NAMALWA (cell line): ENCODE measurements around the gene MIER1.
"Not testable (repeated sequence)": the region's sequence is repeated elsewhere in the genome, so short reads cannot be mapped to it uniquely, and the experiment has no call there.

ENCODE experiments used
- DNase-seq: peaks from one replicate; pipeline ENCODE4 v3.0.0-alpha.2; 2015; ENCODE audit warnings: low spot score

MIER1 gene

DNA sequence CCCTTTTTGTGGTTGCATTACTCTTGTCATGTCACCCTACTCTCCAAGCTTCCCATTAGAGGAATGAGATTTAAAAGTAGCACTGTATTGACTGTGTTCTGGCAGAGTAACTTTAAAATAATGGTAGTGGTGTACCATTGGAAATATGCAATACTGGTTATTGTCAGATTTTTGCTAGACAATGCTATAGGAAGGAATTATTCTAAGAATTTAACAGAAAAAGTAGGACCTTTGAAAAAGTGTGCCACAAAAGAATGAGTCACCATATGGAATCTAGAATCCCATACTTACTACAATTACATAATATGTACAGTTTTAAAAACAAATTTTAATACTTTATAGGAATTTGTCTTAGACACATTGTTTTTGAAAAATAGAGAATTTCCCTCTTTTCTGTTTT, 13.8 kb downstream of the MIER1 start:
- DNase-seq, result no peak

DNA sequence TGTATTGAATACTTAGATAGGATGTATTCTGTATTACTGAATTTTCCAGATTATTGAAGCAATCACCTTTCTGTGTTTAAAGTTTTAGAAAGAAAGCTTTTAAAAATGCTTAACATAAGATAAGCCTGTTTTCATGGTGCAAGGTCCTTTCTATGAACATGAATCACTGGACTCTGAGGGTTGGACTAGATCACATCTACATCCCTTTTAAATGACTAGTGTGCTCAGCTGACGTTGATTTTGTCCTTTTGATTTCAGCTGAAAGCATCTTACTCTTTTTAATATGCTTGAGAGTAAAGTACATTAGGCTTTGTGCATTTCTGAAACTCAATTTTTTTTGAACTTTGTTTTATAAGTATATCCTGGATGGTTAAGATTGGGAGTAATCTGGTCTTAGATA, 16.2 kb downstream of the MIER1 start:
- DNase-seq, result no peak

DNA sequence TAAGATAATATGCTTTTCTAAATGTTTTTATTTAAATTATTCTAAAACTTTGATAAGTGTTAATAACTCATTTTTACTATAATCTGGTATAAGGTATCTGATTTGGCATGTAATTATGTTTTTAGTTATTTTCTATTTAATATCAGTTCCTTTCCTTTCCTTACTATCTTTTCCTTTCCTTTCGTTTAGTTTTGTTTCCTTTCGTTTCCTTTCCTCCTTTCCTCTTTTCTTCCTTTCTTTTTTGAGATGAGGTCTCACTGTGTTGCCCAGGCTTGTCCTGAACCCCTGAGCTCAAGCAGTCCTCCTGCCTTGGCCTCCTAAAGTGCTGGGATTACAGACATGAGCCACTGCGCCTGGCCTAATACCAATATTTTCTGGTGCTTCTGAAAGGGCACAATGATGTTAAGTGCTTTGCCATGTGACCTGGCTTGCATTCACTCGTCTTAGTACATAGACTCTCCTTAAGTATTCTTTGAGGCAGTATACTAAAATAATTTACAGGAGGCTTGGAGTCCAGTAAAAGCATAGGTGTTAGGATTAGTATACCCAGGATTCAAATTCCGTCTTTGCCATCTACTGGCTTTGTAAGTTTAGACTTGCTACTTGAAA, 18.7 kb downstream of the MIER1 start:
- no peak for DNase-seq

DNA sequence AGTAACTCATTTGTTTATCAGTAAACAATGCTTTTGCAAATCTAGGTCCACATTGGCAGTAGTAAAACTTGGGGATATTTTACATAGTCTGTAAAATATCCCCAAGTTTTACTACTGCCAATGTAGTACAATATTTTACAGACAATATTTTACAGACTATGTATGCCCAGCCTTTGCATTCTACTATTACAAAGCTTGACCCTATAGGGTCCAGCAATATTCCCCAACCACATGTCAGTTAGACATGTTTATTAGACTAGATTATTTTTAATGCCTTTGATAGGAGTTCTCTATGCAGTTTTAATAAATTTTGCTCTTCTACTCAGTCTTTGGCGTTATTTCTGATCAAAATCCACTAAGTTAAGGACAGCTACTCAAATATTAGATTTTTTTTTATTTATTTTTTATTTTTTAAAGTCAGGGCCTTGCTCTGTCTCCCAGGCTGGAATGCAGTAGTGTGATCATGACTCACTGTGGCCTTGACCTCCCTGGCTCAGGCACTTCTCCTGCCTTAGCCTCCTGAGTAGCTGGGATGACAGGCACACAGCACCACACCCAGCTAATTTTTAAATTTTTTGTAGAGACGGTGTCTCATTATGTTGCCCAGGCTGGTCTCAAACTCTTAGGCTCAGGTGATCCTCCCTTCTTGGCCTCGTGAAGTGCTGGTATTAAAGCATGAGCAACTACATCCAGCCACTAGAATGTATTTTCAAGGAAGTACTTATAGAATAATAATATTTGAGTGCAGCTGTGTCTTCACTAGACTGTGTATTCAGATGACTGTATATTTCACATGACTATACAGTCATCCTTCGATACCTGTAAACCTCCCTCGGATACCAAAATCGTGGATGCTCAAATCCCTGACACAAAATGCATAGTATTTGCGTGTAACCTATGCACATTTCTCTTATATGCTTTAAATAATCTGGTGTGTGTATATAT, 19.8 kb downstream of the MIER1 start:
- DNase-seq, result no peak

DNA sequence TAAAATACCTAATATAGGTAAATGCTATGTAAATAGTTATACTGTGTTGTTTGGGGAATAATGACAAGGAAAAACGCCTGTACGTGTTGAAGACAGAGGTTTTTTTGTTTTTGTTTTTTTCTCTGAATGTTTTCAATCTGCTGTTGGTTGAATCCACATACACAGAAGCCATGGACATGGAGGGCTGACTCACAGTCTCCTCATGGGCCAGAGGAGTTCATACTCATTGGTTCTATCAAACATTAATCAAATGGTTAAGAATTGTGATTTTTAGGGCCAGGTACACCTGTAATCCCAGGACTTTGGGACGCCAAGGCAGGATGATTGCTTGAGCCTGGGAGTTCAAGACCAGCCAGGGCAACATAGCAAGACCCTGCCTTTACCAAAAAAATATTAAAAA, 20.5 kb downstream of the MIER1 start:
- no peak for DNase-seq

DNA sequence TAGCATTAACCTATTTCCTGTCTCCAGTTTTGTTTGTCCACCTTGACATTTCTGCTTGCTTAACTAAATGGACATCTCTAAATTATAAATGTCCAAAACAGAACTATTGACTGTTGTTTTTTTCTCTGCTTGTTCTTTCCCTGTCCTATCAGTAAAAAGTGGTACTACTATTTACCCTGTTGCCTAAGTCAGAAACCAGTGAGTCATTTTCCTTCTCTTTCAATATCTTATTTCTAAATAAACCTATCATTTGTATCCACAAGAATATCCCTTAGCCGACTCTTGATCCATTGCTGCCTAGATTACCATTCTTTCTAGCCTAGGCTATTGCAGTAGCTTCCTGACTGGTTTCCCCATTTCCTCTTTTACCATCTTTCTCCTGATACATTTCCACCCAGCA, 22.5 kb downstream of the MIER1 start:
- no peak for DNase-seq

DNA sequence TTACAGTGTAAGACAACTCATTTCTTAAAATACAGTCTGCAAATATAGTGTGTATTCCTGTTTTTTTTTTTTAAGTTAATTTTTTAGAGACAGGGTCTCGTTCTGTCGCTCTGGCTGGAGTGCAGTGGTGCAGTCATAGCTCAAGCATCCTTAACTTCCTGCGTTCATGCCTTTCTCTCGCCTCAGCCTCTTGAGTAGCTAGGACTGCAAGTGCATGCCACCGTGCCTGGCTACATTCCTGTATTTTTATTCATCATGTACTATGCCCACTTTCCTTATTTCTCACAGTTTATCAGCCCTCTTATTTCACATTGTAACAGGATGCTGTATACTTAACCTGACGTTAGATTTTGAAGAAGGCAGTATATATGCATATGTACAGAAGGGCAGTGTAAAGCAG, 26.7 kb downstream of the MIER1 start:
- DNase-seq, result no peak

DNA sequence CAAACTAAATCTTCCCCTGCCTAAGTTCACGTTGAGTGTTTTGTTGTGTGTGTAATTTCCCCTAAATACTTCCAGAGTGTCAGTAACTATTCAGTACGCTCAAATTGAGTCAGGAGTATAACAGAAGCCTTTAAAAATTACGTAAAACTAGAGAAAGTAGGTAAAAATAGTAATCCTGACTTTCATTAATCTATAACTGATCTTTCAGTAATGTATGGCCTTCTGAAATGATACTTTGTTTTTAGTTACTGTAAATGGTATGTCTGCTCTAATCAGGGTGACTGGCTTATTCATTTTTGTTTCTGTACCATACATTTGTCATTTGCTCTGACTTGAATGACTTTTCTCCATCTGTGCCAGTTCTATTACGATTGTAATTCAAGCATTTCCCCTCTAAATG, 29.4 kb downstream of the MIER1 start:
- no peak for DNase-seq

DNA sequence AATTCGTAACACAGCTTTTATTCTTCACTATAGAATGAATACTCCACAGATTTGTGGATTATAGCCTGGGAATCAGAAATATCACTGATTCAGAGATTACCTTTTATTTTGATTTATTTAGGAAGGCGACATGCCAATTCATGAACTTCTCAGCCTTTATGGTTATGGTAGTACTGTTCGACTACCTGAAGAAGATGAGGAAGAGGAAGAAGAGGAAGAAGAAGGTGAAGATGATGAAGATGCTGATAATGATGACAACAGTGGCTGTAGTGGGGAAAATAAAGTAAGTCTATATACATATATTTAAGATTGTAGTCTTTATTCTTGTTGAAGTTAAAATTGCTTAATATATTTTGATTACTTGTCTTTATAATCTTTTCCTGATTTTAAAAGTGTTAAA, 33.1 kb downstream of the MIER1 start:
- DNase-seq, result no peak

DNA sequence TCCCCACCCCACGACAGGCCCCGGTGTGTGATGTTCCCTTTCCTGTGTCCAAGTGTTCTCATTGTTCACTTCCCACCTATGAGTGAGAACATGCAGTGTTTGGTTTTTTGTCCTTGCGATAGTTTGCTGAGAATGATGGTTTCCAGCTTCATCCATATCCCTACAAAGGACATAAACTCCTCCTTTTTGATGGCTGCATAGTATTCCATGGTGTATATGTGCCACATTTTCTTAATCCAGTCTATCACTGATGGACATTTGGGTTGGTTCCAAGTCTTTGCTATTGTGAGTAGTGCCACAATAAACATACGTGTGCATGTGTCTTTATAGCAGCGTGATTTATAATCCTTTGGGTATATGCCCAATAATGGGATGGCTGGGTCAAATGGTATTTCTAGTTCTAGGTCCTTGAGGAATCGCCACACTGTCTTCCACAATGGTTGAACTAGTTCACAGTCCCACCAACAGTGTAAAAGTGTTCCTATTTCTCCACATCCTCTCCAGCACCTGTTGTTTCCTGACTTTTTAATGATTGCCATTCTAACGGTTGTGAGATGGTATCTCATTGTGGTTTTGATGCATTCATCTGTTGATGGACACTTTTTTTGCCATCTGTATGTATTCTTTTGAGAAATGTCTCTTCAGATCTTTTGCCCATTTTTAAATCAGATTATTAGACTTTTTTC, 41.5 kb downstream of the MIER1 start:
- not testable (repeated sequence) for DNase-seq

DNA sequence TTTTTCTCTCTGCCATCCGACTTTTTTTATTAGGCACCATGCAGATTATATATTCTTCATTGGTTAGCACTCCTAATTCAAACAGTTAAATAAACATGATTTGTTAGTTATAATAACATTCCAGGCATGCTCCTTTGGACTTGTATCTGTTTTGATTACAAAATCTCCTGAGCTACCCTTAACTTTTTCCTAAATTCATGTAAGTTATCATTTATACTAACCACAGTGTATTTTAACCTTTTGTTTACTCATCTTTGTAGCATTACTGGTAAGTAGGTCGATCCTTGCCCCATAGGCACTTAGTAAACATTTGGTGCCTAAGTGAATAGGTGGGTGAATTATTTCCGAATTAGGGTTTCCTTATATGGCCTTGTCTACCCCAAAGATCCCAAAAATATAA, 43.8 kb downstream of the MIER1 start:
- no peak for DNase-seq

DNA sequence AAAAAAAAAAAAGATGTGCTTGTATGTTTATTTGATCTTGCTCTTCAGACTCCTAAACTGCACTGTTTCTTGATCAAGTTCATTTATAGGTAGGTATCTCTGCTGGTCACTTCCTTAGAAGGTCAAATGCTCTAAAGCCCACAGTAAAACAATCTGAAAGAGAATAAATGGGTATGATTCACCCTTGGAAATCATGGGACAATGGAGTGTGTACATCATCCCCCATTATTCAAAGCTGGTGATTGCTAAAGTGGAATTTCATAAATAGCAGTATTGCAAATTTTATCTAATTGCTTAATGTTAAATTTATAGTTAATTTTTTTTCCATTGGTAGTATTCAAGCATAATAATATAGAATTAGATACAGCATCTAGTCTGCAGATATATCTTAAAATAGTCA, 53.4 kb downstream of the MIER1 start:
- DNase-seq, result no peak

DNA sequence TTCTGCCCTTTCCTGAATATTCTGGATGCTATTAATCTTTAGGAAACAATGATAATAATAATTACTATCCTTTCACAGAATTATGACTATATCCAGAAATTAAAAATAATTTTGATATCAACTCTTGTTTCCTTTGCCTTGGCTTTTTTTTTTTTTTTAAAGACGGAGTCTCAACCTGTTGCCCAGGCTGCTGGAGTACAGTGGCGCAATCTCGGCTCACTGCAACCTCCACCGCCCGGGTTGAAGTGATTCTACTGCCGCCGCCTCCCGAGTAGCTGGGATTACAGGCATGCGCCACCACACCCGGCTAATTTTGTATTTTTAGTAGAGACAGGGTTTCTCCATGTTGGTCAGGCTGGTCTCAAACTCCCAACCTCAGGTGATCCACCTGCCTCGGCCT, 54.8 kb downstream of the MIER1 start:
- not testable (repeated sequence) for DNase-seq

DNA sequence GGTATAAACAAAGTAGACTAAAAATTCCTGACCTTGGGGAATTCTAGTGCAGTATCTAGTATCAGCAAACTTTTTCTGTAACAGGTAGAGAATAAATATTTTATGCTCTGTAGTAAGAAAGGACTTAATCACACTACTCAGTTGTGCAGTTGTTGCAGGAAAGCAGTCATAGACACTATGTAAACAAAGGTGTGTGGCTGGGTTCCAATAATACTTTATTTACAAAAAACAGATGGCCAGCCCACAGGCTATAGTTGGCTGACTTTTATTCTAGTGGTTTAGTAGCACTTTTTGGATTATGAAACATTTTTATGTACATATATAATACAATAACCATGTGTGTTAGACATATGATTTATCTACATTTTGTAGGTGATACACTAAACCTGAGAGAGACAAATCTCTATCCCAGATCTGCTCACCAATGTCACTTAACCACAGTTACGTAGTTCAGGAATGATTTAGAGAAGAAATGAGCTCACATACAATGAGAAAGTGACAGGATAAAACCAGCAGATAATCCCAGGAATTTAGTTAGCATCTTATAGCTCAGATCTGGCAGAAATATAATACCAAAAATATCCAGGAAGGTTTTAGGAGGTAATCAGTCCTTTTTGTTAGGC, 56.1 kb downstream of the MIER1 start:
- no peak for DNase-seq

DNA sequence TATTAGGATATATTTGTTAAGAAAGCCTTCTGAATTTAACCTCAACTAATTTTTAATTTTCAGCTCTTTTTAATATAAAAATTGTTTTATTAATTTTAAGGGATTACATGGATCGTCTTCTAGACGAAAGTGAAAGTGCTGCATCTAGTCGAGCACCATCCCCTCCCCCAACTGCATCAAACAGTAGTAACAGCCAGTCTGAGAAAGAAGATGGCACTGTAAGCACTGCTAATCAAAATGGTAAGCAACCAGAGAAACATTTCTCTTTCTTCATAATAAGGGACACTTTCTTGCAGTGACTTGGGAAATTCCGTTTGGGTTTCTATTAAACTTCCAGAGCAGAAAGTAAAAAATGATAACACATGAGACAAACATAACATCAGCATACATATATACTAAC, 56.9 kb downstream of the MIER1 start:
- DNase-seq, result no peak

DNA sequence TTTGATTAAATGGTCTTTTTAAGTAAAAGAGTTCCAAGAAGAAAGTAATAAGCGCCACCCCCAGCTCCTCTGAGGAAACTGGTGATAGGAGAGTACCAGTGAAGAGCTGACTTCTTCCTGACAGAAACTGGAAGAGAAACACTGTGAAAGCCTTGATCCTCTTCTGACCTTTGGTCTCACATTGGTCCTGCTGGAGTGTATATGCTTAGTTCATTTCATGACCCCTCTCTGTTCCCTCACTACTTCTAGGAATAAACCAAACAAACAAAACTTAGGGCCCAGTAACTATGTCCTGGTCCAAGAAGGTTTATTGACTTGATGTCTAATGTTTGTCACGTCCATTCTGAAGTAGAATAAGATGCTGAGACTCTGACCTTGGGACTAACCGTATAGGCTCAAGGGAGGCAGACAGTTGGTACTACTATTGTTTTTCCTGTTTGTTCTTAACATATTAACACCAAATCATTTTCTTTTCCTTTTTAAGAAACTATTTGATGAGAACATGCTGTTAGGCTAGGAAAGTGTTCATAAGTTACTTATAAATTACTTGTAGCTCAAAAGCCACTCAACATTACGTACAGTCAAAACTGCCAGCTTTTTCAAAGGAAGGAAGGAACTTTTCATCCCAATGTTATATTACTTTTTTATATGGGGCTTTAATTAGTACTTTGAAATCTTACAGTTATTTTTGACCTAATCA, 57.9 kb downstream of the MIER1 start:
- no peak for DNase-seq

DNA sequence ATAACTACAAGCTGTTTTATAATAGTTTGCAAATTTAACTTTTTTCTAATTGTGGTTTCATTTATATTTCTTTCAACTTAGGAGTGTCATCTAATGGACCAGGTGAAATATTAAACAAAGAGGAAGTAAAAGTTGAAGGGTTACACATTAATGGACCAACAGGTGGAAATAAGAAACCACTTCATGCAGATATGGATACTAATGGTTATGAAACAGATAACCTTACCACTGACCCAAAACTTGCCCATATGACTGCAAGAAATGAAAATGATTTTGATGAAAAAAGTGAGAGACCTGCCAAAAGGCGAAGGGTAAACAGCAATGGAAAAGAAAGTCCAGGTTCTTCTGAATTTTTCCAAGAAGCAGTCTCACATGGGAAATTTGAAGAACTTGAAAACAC, 59.7 kb downstream of the MIER1 start:
- no peak for DNase-seq

DNA sequence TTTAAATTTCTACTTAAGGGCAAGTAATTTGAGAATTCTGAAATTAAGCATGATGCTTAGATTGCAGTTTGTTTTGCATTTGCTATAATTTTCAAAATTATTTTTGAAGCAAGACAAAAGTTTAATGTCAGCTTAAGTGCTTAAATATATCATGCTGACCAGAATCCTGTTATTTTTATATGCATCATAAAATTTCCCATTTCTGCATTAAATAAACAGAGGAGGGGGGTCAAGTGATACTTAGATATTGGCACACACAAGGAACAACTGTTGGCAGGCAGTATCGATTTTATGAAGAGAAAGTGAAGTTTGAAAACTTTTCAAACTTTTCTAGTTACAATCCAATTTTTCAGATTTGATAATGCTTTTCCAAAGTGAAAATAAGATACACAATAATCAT, 61.0 kb downstream of the MIER1 start:
- no peak for DNase-seq

DNA sequence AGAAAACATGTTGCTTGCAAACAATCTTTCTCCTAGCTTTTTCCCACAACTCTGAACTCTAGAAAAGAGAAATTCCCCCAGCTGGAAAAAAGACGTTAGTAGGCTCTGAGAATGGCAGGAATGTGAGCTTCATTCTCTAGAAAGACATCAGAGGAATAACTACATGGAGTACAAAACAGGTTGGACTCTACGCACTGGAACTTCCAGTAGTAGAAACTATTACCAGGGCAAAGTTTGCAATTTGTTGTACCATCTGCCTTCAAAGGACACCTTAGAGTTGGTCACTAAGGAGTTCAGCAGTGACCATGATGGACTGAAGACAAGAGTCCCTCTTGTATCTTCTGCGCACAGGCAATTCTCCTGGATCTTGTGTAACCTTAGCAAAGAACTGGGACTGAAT, 68.3 kb downstream of the MIER1 start:
- DNase-seq, result no peak

DNA sequence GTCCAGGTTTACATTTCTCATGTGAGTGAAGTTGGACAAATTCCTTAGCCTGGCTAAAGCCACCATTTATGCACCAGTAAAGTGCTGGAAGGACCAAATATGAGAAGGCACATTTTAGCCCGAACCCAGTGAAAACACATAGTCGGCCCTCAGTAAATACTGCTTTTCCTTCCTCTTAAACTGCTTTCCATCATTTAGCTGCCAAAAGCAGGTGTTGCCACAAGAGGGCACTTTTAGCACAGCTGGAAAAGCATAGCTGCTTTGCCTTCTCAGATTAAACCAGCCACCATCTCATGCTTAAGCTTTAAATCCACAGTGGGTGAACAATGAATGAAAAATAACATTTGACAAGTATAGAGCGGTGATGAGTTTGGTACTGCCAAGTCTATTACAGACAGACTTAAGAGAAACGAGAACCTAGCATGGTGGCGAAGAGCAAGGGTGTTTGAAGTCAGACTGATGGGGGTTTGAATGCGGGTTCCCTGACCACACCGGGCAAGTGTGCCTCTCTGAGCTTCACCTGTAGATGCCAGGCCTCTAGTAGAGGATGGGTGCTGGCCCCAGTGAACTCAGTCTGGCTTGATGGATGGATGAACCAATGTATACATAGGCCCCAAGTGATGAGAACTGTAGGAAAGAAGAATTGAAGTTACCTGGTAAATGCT, 71.4 kb downstream of the MIER1 start:
- DNase-seq, result peak; percentile 86

DNA sequence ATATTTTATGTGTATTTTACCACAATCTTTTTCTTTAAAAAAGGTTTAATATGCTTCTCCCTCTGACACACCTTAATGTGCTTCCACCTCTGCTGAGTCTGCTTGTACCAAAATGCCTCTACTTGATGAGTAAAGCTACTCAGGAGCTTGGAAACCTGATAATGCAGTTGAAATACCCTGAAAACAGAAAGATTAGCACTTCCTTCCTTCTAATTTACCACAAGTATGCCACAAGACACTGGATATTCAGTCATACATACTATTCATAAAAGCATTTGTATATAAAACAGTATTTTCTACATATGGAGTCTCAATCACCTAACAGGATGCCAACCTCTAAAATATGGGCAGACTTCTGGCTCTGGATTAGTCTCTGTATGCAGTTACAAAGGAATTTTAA, 74.2 kb downstream of the MIER1 start:
- no peak for DNase-seq
